Gastroesophageal sphincter (tissue), 3 donors: ENCODE data around the gene ZMAT5.

ENCODE experiments used
- EP300 ChIP-seq: sonication (generic); formaldehyde crosslinking; IDR thresholded peaks from one replicate; pipeline ENCODE4 v1.6.1; 2017; ENCODE audit warnings: antibody characterized with exemption, mild to moderate bottlenecking
- POLR2AphosphoS5 ChIP-seq: sonication (generic); formaldehyde crosslinking; IDR thresholded peaks from one replicate; pipeline ENCODE4 v1.6.1; 2017; ENCODE audit warnings: antibody characterized with exemption
- TF ChIP-seq, protein P1 (sequence below), 4 experiments: fragments of 200-600 bp in 2 of 4; fragments of 450-650 bp in 2 of 4; sonication (generic) in 1 of 4; IDR thresholded peaks; one replicate each; pipeline ENCODE4 v1.5.1; 2017 to 2019; ENCODE audit warnings: antibody characterized with exemption in 4 of 4, mild to moderate bottlenecking in 2 of 4, moderate library complexity in 2 of 4

DNA sequence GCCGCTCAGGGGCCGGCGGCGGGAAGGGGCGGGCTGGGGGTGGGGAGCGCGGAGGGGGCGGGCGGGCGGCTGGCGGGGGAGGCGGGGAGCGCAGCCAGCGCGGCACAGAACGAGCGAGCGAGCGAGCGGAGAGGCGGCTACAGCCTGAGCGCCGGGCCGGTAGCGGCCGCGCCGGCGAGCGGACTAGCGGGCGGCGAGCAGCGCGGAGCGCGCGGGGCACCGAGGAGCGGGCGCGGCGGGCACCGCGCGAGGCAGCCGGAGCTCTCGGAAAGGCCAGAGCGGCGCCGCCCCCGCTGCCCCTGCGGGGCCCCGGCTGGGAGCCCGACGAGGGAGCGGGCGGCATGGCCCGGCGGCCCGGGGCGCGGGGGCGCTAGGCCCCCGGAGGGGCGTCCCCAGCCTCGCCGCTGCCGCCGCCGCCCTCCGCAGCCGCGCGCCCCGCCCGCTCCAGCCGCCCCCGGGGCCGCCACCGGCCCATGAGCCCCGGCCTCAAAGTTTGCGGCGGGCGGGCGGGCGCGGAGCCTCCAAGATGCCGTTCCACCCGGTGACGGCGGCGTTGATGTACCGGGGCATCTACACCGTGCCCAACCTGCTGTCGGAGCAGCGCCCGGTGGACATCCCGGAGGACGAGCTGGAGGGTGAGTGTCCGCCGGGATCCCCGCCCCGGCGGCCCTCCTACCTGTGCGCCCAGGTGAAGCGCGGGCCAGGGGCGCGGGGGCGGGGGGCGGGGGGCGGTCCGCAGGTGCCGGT lies 46.7 kb downstream of the ZMAT5 start, which contains the start of gene CABP7:
- TF ChIP-seq POLR2AphosphoS5 (no peak), EP300 (no peak)
- TF ChIP-seq, protein P1, sequence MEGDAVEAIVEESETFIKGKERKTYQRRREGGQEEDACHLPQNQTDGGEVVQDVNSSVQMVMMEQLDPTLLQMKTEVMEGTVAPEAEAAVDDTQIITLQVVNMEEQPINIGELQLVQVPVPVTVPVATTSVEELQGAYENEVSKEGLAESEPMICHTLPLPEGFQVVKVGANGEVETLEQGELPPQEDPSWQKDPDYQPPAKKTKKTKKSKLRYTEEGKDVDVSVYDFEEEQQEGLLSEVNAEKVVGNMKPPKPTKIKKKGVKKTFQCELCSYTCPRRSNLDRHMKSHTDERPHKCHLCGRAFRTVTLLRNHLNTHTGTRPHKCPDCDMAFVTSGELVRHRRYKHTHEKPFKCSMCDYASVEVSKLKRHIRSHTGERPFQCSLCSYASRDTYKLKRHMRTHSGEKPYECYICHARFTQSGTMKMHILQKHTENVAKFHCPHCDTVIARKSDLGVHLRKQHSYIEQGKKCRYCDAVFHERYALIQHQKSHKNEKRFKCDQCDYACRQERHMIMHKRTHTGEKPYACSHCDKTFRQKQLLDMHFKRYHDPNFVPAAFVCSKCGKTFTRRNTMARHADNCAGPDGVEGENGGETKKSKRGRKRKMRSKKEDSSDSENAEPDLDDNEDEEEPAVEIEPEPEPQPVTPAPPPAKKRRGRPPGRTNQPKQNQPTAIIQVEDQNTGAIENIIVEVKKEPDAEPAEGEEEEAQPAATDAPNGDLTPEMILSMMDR (IDR thresholded peaks at IDR 0.05), result no peak
